ENCODE results near the gene ITSN2. TPM values are rescaled to one million over a fixed set of nuclear protein-coding genes. Genes with fewer than 3 reads are reported as not detected.

Gene ITSN2
- total RNA-seq, 2 donors from 2014 or later, result 32.9 to 61.0 TPM

DNA sequence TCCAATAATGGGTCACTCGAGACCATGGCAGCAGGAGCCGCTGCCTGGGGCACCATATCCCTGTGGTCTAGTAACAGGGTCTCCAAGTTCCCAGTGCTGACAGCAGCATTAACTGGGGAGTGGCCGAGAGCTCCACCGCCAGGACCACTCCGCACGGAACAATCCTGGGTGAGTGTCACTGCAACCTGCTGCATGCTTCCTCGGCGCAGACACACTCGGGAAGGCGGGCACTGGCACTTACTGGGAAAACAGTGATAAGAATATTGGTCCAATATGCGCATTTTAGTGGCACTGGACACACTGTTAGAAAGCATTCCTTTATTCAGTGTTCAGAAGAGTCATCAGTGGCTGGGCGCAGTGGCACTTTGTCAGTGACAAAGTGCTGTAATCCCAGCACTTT is 155.8 kb downstream of the ITSN2 start:
- no peak overlapping the region for H3K4me3 ChIP-seq
- H3K9me3 ChIP-seq, result no peaks in the 10 kb centered on the region
- no peak overlapping the region for H3K27ac ChIP-seq
- H3K27me3 ChIP-seq, result no peaks in the 10 kb centered on the region
- DNase-seq (no peak), ATAC-seq (no peak)
- TF ChIP-seq, protein P1, sequence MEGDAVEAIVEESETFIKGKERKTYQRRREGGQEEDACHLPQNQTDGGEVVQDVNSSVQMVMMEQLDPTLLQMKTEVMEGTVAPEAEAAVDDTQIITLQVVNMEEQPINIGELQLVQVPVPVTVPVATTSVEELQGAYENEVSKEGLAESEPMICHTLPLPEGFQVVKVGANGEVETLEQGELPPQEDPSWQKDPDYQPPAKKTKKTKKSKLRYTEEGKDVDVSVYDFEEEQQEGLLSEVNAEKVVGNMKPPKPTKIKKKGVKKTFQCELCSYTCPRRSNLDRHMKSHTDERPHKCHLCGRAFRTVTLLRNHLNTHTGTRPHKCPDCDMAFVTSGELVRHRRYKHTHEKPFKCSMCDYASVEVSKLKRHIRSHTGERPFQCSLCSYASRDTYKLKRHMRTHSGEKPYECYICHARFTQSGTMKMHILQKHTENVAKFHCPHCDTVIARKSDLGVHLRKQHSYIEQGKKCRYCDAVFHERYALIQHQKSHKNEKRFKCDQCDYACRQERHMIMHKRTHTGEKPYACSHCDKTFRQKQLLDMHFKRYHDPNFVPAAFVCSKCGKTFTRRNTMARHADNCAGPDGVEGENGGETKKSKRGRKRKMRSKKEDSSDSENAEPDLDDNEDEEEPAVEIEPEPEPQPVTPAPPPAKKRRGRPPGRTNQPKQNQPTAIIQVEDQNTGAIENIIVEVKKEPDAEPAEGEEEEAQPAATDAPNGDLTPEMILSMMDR (IDR thresholded peaks at IDR 0.05), result no peak
- no peak for TF ChIP-seq POLR2A (IDR thresholded peaks at IDR 0.05)
- WGBS, 2 donors, result 96 to 97% methylated on average over 7 to 9 of the region's 12 CpGs
- no peaks in the 10 kb centered on the region for H3K4me1 ChIP-seq
- intact Hi-C loops (cut with DNase I), result no loop called here
- peaks cover 15 to 44% of the 10 kb centered on the region in 2 donors for H3K36me3 ChIP-seq (replicated peaks in 1 of 2; ENCODE audit: insufficient read depth in 1 of 2, low read depth in 2 of 2)

DNA sequence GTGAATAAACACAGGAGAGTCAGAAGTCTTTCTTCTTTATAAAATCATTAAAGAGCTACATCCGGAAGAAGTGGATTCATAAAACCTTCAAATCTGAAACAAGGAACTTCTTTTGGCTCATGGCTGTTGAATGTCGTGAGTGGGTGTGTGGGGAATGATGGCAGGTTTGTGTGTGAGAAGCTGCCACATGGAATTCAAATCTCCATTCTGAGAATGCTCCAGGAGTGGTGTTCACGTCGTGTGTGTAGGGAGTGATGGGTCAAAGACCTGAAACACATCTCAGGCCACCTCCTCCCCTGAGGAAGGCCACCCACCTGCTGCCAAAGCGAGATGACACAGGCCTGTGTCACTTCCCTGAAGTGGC is 156.6 kb downstream of the ITSN2 start:
- intact Hi-C loops (cut with DNase I), result no loop called here
- no peak overlapping the region for H3K27ac ChIP-seq
- TF ChIP-seq, protein P1 (IDR thresholded peaks at IDR 0.05), result no peak
- no peak for TF ChIP-seq POLR2A (IDR thresholded peaks at IDR 0.05)
- H3K4me3 ChIP-seq, result no peak overlapping the region
- H3K4me1 ChIP-seq, result no peaks in the 10 kb centered on the region
- 86 to 87% methylated on average over 4 to 5 of the region's 5 CpGs for WGBS, 2 donors
- ATAC-seq (no peak), DNase-seq (no peak)
- H3K27me3 ChIP-seq, result no peaks in the 10 kb centered on the region
- H3K36me3 ChIP-seq (replicated peaks in 1 of 2; ENCODE audit: insufficient read depth in 1 of 2, low read depth in 2 of 2), result peaks cover 15 to 37% of the 10 kb centered on the region in 2 donors
- H3K9me3 ChIP-seq, result no peaks in the 10 kb centered on the region

DNA sequence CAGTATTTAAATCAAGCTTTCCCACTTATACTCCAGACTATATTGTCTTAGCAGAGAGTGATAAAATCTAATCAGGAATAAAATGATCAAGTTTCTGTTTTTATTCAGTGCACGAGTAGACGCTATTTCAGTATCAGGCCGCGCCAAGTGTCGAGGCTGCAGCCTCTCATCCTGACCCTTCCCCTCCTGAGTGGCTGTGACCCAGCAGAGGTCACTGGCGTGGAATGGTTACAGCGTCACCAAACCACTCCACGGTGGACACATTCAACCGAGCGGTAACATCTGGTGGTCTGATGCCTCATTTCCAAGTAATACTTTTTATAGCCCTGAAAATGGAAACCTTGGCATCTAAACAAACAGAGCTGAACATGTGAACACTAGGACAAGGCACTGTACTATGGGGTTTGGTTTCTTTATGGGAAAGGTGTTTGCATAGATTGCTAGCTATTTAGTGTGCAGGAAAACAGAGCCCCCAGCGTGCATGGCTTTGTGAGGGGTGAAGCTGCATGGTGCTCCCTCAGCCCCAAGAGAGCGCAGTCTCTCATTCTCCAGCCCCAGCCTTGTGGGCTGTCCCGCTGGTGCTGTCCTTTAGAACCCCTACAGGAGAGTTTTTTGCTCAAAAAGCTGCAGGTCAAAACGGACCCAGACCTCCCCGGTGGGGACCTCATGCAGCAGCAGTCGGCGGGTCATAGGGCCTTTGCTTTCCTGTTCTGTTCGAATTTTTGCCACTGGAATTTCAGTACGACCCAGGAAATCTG is 157.1 kb downstream of the ITSN2 start:
- whole genome bisulfite sequencing, 2 donors, result 81 to 82% methylated on average over 19 of the region's 19 CpGs
- Histone ChIP-seq H3K9me3 (no peaks in the 10 kb centered on the region), H3K4me3 (no peak overlapping the region), H3K4me1 (no peaks in the 10 kb centered on the region), H3K27me3 (no peaks in the 10 kb centered on the region), H3K36me3 (replicated peaks in 1 of 2; ENCODE audit: insufficient read depth in 1 of 2, low read depth in 2 of 2) (peaks cover 15 to 31% of the 10 kb centered on the region in 2 donors), H3K27ac (no peak overlapping the region)
- intact Hi-C loops (cut with DNase I), result no loop called here
- DNase-seq (no peak), ATAC-seq (no peak)
- no peak for TF ChIP-seq POLR2A (IDR thresholded peaks at IDR 0.05)
- TF ChIP-seq, protein P1 (IDR thresholded peaks at IDR 0.05), result no peak

DNA sequence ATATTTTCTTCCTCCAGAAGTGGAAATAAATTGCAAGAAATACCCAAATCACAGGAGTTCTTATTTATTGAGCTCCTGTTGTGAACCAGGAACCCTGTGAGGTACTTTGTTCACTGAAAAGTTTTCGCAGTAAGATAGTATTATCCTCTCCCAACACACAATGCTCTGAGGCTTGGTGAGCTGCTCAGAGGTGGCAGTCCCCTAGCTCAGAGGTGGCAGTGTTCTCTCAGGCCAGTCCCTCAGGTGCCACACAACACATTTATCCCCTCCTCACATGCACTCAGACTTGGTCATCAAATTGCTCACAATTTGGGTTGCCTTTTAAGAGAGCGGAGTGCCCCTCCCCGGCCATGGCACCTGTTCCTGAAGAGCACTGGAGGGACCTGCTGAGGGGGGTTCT is 159.5 kb downstream of the ITSN2 start:
- Histone ChIP-seq H3K9me3 (no peaks in the 10 kb centered on the region), H3K36me3 (replicated peaks in 1 of 2; ENCODE audit: insufficient read depth in 1 of 2, low read depth in 2 of 2) (peaks cover 15 to 23% of the 10 kb centered on the region in 2 donors), H3K27ac (no peak overlapping the region), H3K4me1 (no peaks in the 10 kb centered on the region), H3K27me3 (no peaks in the 10 kb centered on the region), H3K4me3 (no peak overlapping the region)
- TF ChIP-seq POLR2A (IDR thresholded peaks at IDR 0.05), result no peak
- TF ChIP-seq, protein P1 (IDR thresholded peaks at IDR 0.05), result no peak
- intact Hi-C loops (cut with DNase I), result no loop called here
- no peak for DNase-seq
- no peak for ATAC-seq
- 94 to 98% methylated on average over 3 of the region's 3 CpGs for WGBS, 2 donors

All from body of pancreas (tissue), 4 donors.